Measurements from ENCODE around the gene CCRL2.

CCRL2 gene

DNA sequence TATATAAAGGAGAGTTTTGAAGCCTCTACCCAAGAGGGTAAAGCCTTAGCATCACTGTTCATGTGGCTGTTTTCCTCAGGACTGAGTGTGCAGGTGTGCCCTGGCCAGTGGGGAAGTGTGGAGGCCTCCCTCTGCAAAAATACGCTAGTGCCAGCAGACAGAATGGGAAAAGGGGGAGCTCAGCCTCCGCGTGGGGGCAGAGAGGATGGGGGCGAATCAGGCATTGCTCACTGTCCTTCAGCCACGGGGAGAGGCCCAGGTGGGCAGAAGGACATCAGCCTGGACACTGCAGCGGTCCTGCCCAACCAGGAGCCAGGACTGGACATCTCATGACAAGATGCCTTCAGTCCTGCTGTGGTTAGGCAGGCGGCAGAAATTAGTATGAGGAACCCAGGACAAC lies 47.5 kb downstream of the CCRL2 start:
- Histone ChIP-seq H3K27me3 (replicated peaks) (peaks cover 18% of the 10 kb centered on the region), H3K36me3 (replicated peaks) (no peaks in the 10 kb centered on the region), H3K4me3 (ENCODE audit: low read depth, low read length) (no peak overlapping the region), H3K27ac (no peak overlapping the region)
- TF ChIP-seq, protein P1, sequence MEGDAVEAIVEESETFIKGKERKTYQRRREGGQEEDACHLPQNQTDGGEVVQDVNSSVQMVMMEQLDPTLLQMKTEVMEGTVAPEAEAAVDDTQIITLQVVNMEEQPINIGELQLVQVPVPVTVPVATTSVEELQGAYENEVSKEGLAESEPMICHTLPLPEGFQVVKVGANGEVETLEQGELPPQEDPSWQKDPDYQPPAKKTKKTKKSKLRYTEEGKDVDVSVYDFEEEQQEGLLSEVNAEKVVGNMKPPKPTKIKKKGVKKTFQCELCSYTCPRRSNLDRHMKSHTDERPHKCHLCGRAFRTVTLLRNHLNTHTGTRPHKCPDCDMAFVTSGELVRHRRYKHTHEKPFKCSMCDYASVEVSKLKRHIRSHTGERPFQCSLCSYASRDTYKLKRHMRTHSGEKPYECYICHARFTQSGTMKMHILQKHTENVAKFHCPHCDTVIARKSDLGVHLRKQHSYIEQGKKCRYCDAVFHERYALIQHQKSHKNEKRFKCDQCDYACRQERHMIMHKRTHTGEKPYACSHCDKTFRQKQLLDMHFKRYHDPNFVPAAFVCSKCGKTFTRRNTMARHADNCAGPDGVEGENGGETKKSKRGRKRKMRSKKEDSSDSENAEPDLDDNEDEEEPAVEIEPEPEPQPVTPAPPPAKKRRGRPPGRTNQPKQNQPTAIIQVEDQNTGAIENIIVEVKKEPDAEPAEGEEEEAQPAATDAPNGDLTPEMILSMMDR (IDR thresholded peaks at IDR 0.05; ENCODE audit: low read depth, low read length, missing control alignments): no peak
- in situ Hi-C loops (cut with HindIII; ENCODE audit: low pct_ligation_motif_present, low sequenced_read_pairs): no loop called here
- DNase-seq: no peak

DNA sequence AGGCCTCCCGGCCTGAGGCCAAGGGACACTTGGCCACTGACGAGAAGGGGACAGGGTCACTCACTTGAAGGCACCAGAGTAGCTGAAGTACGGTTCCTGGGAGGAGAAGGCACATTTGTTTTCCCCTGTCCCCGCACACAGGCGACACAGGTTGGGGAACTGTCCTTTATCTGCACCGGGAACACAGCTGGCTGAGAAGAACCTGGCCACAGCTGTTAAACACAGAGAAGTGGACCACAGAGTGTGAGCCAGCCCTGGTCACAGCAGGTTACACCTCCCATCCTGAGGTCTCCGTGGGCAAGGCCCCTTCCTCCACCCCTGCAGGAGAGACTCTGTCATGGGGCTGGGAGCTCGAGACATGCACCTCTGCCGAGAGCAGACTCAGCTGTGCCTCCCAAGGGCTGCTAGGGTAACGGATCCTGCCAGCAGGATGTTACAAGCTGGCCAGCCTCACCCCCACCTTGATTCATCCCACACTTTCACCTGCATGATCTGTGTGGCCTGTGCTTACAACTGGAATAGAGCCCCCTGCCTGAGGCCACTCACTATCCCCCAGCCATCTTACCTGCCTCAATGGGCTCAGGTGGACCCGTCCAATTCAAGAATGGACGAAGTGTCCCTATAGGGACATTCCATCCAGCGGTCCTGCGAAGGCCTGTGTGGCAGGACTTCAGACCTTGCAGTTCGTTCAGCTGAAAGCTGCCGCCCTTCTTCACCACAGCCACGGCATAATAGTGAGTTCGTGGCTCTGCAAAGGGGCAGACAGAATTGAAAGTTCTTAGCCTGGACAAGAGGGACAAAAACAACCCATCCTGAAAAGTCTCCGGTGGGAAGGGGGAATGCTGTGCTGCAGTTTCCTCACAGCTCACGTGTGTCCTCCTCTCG lies 48.4 kb downstream of the CCRL2 start:
- H3K27me3 ChIP-seq (replicated peaks): peaks cover 18% of the 10 kb centered on the region
- H3K4me3 ChIP-seq (ENCODE audit: low read depth, low read length): no peak overlapping the region
- in situ Hi-C loops (cut with HindIII; ENCODE audit: low pct_ligation_motif_present, low sequenced_read_pairs): no loop called here
- no peak overlapping the region for H3K27ac ChIP-seq
- DNase-seq: no peak
- H3K36me3 ChIP-seq (replicated peaks): no peaks in the 10 kb centered on the region
- TF ChIP-seq, protein P1 (IDR thresholded peaks at IDR 0.05; ENCODE audit: low read depth, low read length, missing control alignments): no peak

DNA sequence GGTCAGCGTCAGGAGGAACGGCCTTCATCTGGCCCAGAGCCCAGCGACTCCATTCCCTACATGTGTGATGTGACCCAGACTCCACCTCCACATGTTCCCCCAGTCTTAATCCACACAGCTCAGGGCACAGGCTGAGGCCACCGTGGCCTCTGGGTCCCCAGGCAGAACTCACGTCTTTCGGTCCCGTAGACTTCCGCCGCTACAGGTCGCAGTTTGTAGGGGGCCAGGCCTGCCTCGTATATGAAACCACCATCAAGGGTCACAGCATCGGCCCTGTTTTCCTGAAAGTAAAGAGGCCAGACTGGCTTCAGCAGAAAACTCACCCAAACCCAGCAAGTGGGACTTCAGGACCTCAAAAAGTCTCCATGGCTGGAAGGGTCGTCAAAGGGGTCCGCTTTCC lies 49.1 kb downstream of the CCRL2 start:
- in situ Hi-C loops (cut with HindIII; ENCODE audit: low pct_ligation_motif_present, low sequenced_read_pairs): no loop called here
- Histone ChIP-seq H3K36me3 (replicated peaks) (no peaks in the 10 kb centered on the region), H3K27me3 (replicated peaks) (peaks cover 18% of the 10 kb centered on the region), H3K27ac (no peak overlapping the region), H3K4me3 (ENCODE audit: low read depth, low read length) (no peak overlapping the region)
- TF ChIP-seq, protein P1 (IDR thresholded peaks at IDR 0.05; ENCODE audit: low read depth, low read length, missing control alignments): no peak
- DNase-seq: no peak
